H1 (cell line): ENCODE data around the gene RPLP2. TPM values are rescaled to one million over a fixed set of nuclear protein-coding genes. Genes with fewer than 3 reads are reported as not detected.

Source experiments
- CTCF ChIA-PET: fragments of 300-600 bp; sonication (Branson Sonifier 250); formaldehyde crosslinking; loops from one replicate; lab custom pipeline; 2021; ENCODE audit not compliant: partially characterized antibody; lab: Charles Lee
- POLR2A ChIA-PET: fragments of 300-600 bp; sonication (Branson Sonifier 250); formaldehyde crosslinking; loops from one replicate; lab custom pipeline; 2021; ENCODE audit warnings: inconsistent platforms; ENCODE audit not compliant: partially characterized antibody; lab: Charles Lee
- DNase-seq, 2 experiments: peaks; one replicate each; pipeline versions ENCODE4 v3.0.0 to v3.0.0-alpha.2; 2010 to 2022; ENCODE audit warnings: low spot score in 2 of 2, low read depth in 1 of 2, mixed read lengths in 1 of 2
- FAIRE-seq: peaks from 2 replicates; lab custom pipeline; 2011; peaks lifted over from hg19 to GRCh38; lab: Jason Lieb, UNC
- H2AFZ ChIP-seq: 2 replicates; pipeline ENCODE4 v1.8.1; 2012; ENCODE audit warnings: low read length, inconsistent platforms
- H2AK5ac ChIP-seq: 2 replicates; pipeline ENCODE4 v1.6.1; 2013; ENCODE audit warnings: low read depth, low read length
- H2BK120ac ChIP-seq: replicated peaks from 2 replicates; pipeline ENCODE3; 2013; ENCODE audit warnings: low read depth, low read length, inconsistent platforms
- H2BK12ac ChIP-seq: 2 replicates; pipeline ENCODE4 v1.6.1; 2013; ENCODE audit warnings: low read depth, low read length
- H2BK15ac ChIP-seq: 2 replicates; pipeline ENCODE4 v1.6.1; 2013; ENCODE audit warnings: low read length
- H2BK20ac ChIP-seq: 2 replicates; pipeline ENCODE4 v1.6.1; 2013; ENCODE audit warnings: low read length
- H2BK5ac ChIP-seq: 2 replicates; pipeline ENCODE4 v1.6.1; 2013; ENCODE audit warnings: low read depth, low read length
- H3K14ac ChIP-seq: 2 replicates; pipeline ENCODE4 v1.6.1; 2013; ENCODE audit warnings: inconsistent platforms; ENCODE audit not compliant: insufficient read length
- H3K18ac ChIP-seq: 2 replicates; pipeline ENCODE4 v1.6.1; 2013; ENCODE audit warnings: low read length; ENCODE audit errors: extremely low read depth
- H3K23ac ChIP-seq: 2 replicates; pipeline ENCODE4 v1.6.1; 2013; ENCODE audit warnings: inconsistent platforms; ENCODE audit not compliant: insufficient read length
- H3K23me2 ChIP-seq: 2 replicates; pipeline ENCODE4 v1.6.1; 2013; ENCODE audit warnings: low read depth, low read length
- H3K27ac ChIP-seq: 2 replicates; pipeline ENCODE4 v1.6.1; 2011; ENCODE audit warnings: low read depth, low read length, inconsistent platforms
- H3K27me3 ChIP-seq, 4 experiments: replicated peaks in 1 of 4; 1 replicate in 1 of 4; 2 replicates in 3 of 4; pipeline versions ENCODE4 v1.6.1 to v1.8.1; 2011 to 2013; ENCODE audit warnings: low read length in 3 of 4, mild to moderate bottlenecking in 3 of 4, inconsistent platforms in 2 of 4, mixed read lengths in 2 of 4, moderate library complexity in 1 of 4; ENCODE audit not compliant: control insufficient read depth in 3 of 4, insufficient read depth in 3 of 4; ENCODE audit errors: extremely low read depth in 1 of 4
- H3K36me3 ChIP-seq, 4 experiments: 2 replicates each; pipeline versions ENCODE4 v1.6.1 to v1.8.1; 2011 to 2013; ENCODE audit warnings: mild to moderate bottlenecking in 4 of 4, low read length in 3 of 4, moderate library complexity in 2 of 4, control low read depth in 1 of 4, inconsistent platforms in 1 of 4; ENCODE audit not compliant: insufficient read depth in 4 of 4, control insufficient read depth in 2 of 4
- H3K4ac ChIP-seq: replicated peaks from 2 replicates; pipeline ENCODE3; 2013; ENCODE audit warnings: low read length, low read depth, mixed read lengths, inconsistent platforms; ENCODE audit not compliant: insufficient read length
- H3K4me1 ChIP-seq, 4 experiments: replicated peaks in 1 of 4; 1 replicate in 1 of 4; 2 replicates in 3 of 4; pipeline versions ENCODE4 v1.6.1 to v1.8.1; 2011 to 2013; ENCODE audit warnings: low read length in 3 of 4, inconsistent platforms in 2 of 4, mixed read lengths in 1 of 4; ENCODE audit not compliant: insufficient read depth in 4 of 4, control insufficient read depth in 3 of 4
- H3K4me2 ChIP-seq, 2 experiments: 2 replicates each; pipeline versions ENCODE4 v1.6.1 to v1.8.1; 2011 to 2013; ENCODE audit warnings: low read depth in 2 of 2, low read length in 2 of 2, control low read depth in 1 of 2, inconsistent platforms in 1 of 2, mild to moderate bottlenecking in 1 of 2; ENCODE audit not compliant: insufficient read depth in 1 of 2
- H3K4me3 ChIP-seq, 4 experiments: fragments of 200-600, 300-600 bp in 1 of 4; sonication (generic), shearing (Covaris generic), sonication (Bioruptor Twin) in 1 of 4; 2 replicates each; pipeline versions ENCODE4 v1.5.1 to v1.8.1; 2011 to 2016; ENCODE audit warnings: low read length in 4 of 4, low read depth in 3 of 4, control low read depth in 2 of 4, inconsistent platforms in 2 of 4, mild to moderate bottlenecking in 2 of 4, mixed read lengths in 1 of 4, moderate library complexity in 1 of 4; ENCODE audit not compliant: insufficient read depth in 2 of 4; ENCODE audit errors: extremely low read depth in 1 of 4
- H3K56ac ChIP-seq: replicated peaks from 2 replicates; pipeline ENCODE3; 2013; ENCODE audit warnings: low read depth, mild to moderate bottlenecking, mixed read lengths, low read length, inconsistent platforms; ENCODE audit not compliant: insufficient read length
- H3K79me1 ChIP-seq: 2 replicates; pipeline ENCODE4 v1.6.1; 2013; ENCODE audit warnings: low read depth, low read length, control low read depth
- H3K79me2 ChIP-seq, 2 experiments: 2 replicates each; pipeline versions ENCODE4 v1.6.1 to v1.8.1; 2012 to 2013; ENCODE audit warnings: low read length in 2 of 2, mild to moderate bottlenecking in 2 of 2, inconsistent platforms in 1 of 2; ENCODE audit not compliant: insufficient read depth in 2 of 2, control insufficient read depth in 1 of 2
- H3K9ac ChIP-seq, 4 experiments: replicated peaks in 1 of 4; 1 replicate in 1 of 4; 2 replicates in 3 of 4; pipeline versions ENCODE4 v1.6.1 to v1.8.1; 2011 to 2013; ENCODE audit warnings: low read depth in 3 of 4, low read length in 3 of 4, control low read depth in 2 of 4, mild to moderate bottlenecking in 2 of 4, moderate library complexity in 2 of 4, inconsistent platforms in 1 of 4; ENCODE audit errors: extremely low read depth in 1 of 4
- H3K9me3 ChIP-seq, 2 experiments: 2 replicates each; pipeline versions ENCODE4 v1.6.1 to v1.8.1; 2012 to 2013; ENCODE audit warnings: mild to moderate bottlenecking in 2 of 2, moderate library complexity in 2 of 2, control low read depth in 1 of 2, inconsistent platforms in 1 of 2, low read depth in 1 of 2, low read length in 1 of 2, mixed read lengths in 1 of 2; ENCODE audit not compliant: insufficient read depth in 2 of 2
- H4K20me1 ChIP-seq, 2 experiments: replicated peaks in 1 of 2; 2 replicates each; pipeline versions ENCODE3 to v1.8.1; 2011 to 2013; ENCODE audit warnings: inconsistent platforms in 2 of 2, low read length in 2 of 2, mild to moderate bottlenecking in 1 of 2; ENCODE audit not compliant: insufficient read depth in 2 of 2, control insufficient read depth in 1 of 2
- H4K5ac ChIP-seq: 2 replicates; pipeline ENCODE4 v1.6.1; 2013; ENCODE audit warnings: low read length, low read depth, mixed read lengths, inconsistent platforms; ENCODE audit not compliant: insufficient read length
- H4K8ac ChIP-seq: 2 replicates; pipeline ENCODE4 v1.8.0; 2013; ENCODE audit warnings: mild to moderate bottlenecking, moderate library complexity, low read length, inconsistent platforms; ENCODE audit not compliant: insufficient read depth; ENCODE audit errors: extremely low read depth
- H4K91ac ChIP-seq: replicated peaks from 2 replicates; pipeline ENCODE3; 2013; ENCODE audit warnings: low read length, mixed read lengths, inconsistent platforms; ENCODE audit not compliant: insufficient read length
- HDAC2 ChIP-seq, 2 experiments: fragments of 300-600 bp in 1 of 2; sonication (generic) in 1 of 2; IDR thresholded peaks; 2 replicates each; pipeline ENCODE4 v1.6.1; 2011 to 2012; ENCODE audit warnings: low read depth in 2 of 2, low read length in 2 of 2, mild to moderate bottlenecking in 2 of 2, moderate library complexity in 2 of 2, borderline replicate concordance in 1 of 2, inconsistent platforms in 1 of 2
- SAP30 ChIP-seq: fragments of 300-600 bp; sonication (generic); IDR thresholded peaks from 2 replicates; pipeline ENCODE4 v1.7.1; 2012; ENCODE audit warnings: low read length, moderate library complexity, mild to moderate bottlenecking, inconsistent platforms; ENCODE audit not compliant: insufficient read depth, insufficient replicate concordance
- YY1 ChIP-seq: IDR thresholded peaks from 2 replicates; pipeline ENCODE4 v1.6.1; 2011; ENCODE audit warnings: low read depth, mild to moderate bottlenecking, low read length
- WGBS, 2 experiments: shearing (Covaris generic) in 1 of 2; methylation state at CpG; one replicate each; pipeline versions ENCODE4 v1.1.6 to v1.1.7; 2013 to 2015; ENCODE audit warnings: low lambda C conversion rate in 2 of 2, mixed read lengths in 2 of 2, inconsistent platforms in 1 of 2, low coverage in 1 of 2, missing lambda C conversion rate in 1 of 2; ENCODE audit not compliant: insufficient replicate concordance in 2 of 2, insufficient coverage in 1 of 2, insufficient read length in 1 of 2; ENCODE audit errors: extremely low coverage in 1 of 2, missing lambda C conversion rate in 1 of 2; 5-methylcytosine and 5-hydroxymethylcytosine counted together
- polyA plus RNA-seq, 7 experiments: library from polyadenylated mRNA; depleted of rRNA in 3 of 7; stranded (reverse) in 5 of 7; unstranded in 2 of 7; fragments of >200 nt in 5 of 7; fragments of 200-250 nt in 2 of 7; gene quantifications; 1 replicate in 5 of 7; 2 replicates in 1 of 7; 4 replicates in 1 of 7; pipeline versions ENCODE4 v1.2.1 to v1.2.3, GENCODE V29; 2011 to 2013; ENCODE audit warnings: missing spikeins in 2 of 7, mixed read lengths in 2 of 7
- total RNA-seq: library from RNA; stranded (reverse); fragmentation: NEBNext Ultra II Directional; extraction: Animal tissue kit (Norgen Biotek cat#: 25700); gene quantifications from 2 replicates; pipeline ENCODE4 v1.2.1, GENCODE V29; 2021
- TF ChIP-seq, protein P1 (sequence below): IDR thresholded peaks from 2 replicates; pipeline ENCODE4 v1.6.1; 2012; ENCODE audit warnings: low read length, inconsistent platforms

Gene RPLP2
- total and polyA plus RNA-seq, 2 of the 8 experiments (the other 6 are each of a cell fraction or from before 2014, with no cell fraction given): 1,789 to 2,106 TPM

DNA sequence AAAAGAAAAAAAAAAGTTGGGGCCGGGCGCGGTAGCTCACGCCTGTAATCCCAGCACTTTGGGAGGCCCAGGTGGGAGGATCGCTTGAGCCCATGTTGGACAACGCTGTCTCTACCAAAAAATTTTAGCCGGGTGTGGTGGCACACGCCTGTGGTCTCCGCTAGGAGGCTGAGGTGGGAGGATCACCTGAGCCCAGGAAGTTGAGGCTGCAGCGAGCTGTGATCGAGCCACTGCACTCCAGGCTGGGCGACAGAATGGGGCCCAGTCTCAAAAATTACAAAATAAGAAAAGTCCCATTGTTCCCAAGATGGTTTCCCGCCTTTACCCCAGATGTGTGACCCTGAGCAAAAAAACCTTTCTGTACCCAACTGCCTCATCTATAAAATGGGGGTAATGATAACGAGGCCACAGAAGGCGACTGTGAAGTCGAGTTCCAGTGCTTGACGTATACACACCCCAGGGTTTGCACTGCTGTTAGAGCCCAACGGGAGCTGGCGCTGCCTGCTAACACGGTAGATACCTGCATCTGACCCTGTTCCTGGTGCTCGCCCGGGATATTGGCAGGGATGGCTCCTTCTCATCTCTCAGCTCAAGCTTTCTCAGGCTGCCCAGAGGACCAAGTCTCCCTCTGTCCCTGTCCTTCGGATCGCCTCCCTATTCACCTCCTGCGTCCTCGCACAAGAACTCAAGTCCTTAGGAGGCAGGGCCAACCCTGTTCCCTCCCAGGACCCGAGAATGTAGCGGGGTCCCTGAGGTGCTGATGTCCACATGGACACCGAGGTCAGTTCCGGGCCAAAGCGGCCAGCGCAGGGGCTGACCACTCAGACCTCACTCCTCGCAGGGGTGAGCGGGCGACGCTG, 1.1 kb upstream of the RPLP2 start:
- Histone ChIP-seq H2BK5ac (peak overlapping the region; percentile 100), H2BK20ac (no peak overlapping the region), H3K79me1 (peaks cover 2% of the 10 kb centered on the region; the same call in 1 of the 2 replicates), H3K4me3 (peak overlapping the region; percentile 66 to 100 (median 90)), H4K8ac (peak overlapping the region; percentile 100; the same call in 1 of the 2 replicates), H4K5ac (peak overlapping the region; percentile 20), H3K79me2 (peaks cover 7 to 32% of the 10 kb centered on the region in 2 experiments; a peak in 3 of 4 replicates), H3K27ac (peak overlapping the region; percentile 99), H2BK12ac (peak overlapping the region; percentile 31; the same call in 1 of the 2 replicates), H3K4me2 (peak overlapping the region; percentile 91 to 92), H3K18ac (peak overlapping the region; percentile 33; the same call in 1 of the 2 replicates), H3K4me1 (peaks cover 4 to 17% (median 7%) of the 10 kb centered on the region in 4 experiments; a peak in 6 of 7 replicates), H3K36me3 (peaks cover 16 to 29% (median 26%) of the 10 kb centered on the region in 4 experiments), H3K14ac (no peak overlapping the region), H3K56ac (peak overlapping the region; percentile 57), H2BK120ac (no peak overlapping the region), H3K23ac (no peak overlapping the region), H3K23me2 (peaks cover 13% of the 10 kb centered on the region; the same call in 1 of the 2 replicates), H2AK5ac (no peak overlapping the region; the same call in 1 of the 2 replicates), H2AFZ (no peak overlapping the region), H4K91ac (peak overlapping the region; percentile 48), H3K9ac (peak overlapping the region; percentile 73 to 99 (median 93)), H3K27me3 (no peaks in the 10 kb centered on the region; a peak in 1 of 7 replicates), H3K9me3 (no peaks in the 10 kb centered on the region), H2BK15ac (no peak overlapping the region), H4K20me1 (peaks cover 10 to 24% of the 10 kb centered on the region in 2 experiments), H3K4ac (no peak overlapping the region)
- no peak for FAIRE-seq
- ChIA-PET CTCF (interaction anchor here (0.6 to 1.6 kb wide), 2 partner anchors 21 to 46 kb away, joined by 3 to 5 read pairs; no protein-coding TSS in a partner anchor), POLR2A (interaction anchor here (0.5 to 53.0 kb wide), 18 partner anchors 10 to 514 kb away, joined by 3 to 1917 read pairs (median 4); partner anchors contain the start of genes CD151, CEND1, CRACR2B and GATD1)
- WGBS, 2 experiments: 42% methylated on average over 36 of the region's 36 CpGs; no CpG with 5 or more reads in 1 of the 2 experiments
- DNase-seq: no peak
- TF ChIP-seq HDAC2 (IDR thresholded peaks at IDR 0.05; ENCODE audit: borderline replicate concordance in 1 of 2, low read depth in 2 of 2, low read length in 2 of 2) (peak in 1 of 2 experiments; percentile 52; a peak in 1 of 4 replicates), SAP30 (peak; percentile 77), YY1 (no peak)
- TF ChIP-seq, protein P1, sequence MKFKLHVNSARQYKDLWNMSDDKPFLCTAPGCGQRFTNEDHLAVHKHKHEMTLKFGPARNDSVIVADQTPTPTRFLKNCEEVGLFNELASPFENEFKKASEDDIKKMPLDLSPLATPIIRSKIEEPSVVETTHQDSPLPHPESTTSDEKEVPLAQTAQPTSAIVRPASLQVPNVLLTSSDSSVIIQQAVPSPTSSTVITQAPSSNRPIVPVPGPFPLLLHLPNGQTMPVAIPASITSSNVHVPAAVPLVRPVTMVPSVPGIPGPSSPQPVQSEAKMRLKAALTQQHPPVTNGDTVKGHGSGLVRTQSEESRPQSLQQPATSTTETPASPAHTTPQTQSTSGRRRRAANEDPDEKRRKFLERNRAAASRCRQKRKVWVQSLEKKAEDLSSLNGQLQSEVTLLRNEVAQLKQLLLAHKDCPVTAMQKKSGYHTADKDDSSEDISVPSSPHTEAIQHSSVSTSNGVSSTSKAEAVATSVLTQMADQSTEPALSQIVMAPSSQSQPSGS: no peak
